ENCODE data around the gene SLC11A1. TPM values are rescaled to one million over a fixed set of nuclear protein-coding genes. Genes with fewer than 3 reads are reported as not detected.

Gene SLC11A1
- total and polyA plus RNA-seq, 2 of the 4 experiments (the other 2 are of a cell fraction): under 0.01 to 0.07 TPM

GRCh38 chr2:218406949-218407618 is 25.0 kb downstream of the SLC11A1 start:
- peak overlapping the region; percentile 79; the same call in 1 of the 2 replicates for H2AK5ac ChIP-seq (ENCODE audit: low read depth, low read length)
- peak overlapping the region; percentile 50 for H2BK120ac ChIP-seq (ENCODE audit: low read depth, low read length)
- peaks cover 4% of the 10 kb centered on the region; the same call in 1 of the 2 replicates for H3K9me1 ChIP-seq (ENCODE audit: insufficient read depth, low read length)
- H3K4ac ChIP-seq (ENCODE audit: low read depth, low read length): peak overlapping the region; percentile 87
- peak overlapping the region; percentile 78 for H3K4me2 ChIP-seq (ENCODE audit: low read depth, low read length)
- H3K18ac ChIP-seq (ENCODE audit: low read depth, low read length): peak overlapping the region; percentile 13; the same call in 1 of the 2 replicates
- H4K20me1 ChIP-seq (ENCODE audit: insufficient read depth, low read length): 0 out of 2 replicates have a peak, but pooled peaks cover 2% of the 10 kb centered on the region
- peaks cover 21% of the 10 kb centered on the region for H3K36me3 ChIP-seq (ENCODE audit: control insufficient read depth, insufficient read depth, low read length)
- peak overlapping the region; percentile 36; the same call in 1 of the 2 replicates for H3K4me3 ChIP-seq (ENCODE audit: insufficient read depth, low read depth, low read length)
- peak overlapping the region; percentile 19 for H2BK5ac ChIP-seq (ENCODE audit: low read depth, low read length, poor library complexity, severe bottlenecking)
- H3K23ac ChIP-seq (ENCODE audit: low read depth, low read length): peak overlapping the region; percentile 85
- H4K5ac ChIP-seq (ENCODE audit: low read depth, low read length): peak overlapping the region; percentile 72
- no peaks in the 10 kb centered on the region for H3K9me3 ChIP-seq (ENCODE audit: control insufficient read depth, insufficient read depth, low read length)
- H3K27ac ChIP-seq (ENCODE audit: insufficient read depth, low read length): peak overlapping the region; percentile 78
- DNase-seq (peak; percentile 37), ATAC-seq (ENCODE audit: low read depth) (peak; percentile 16)
- peak overlapping the region; percentile 78 for H4K91ac ChIP-seq (ENCODE audit: insufficient read depth, low read depth, low read length)
- no peaks in the 10 kb centered on the region for H3K27me3 ChIP-seq (ENCODE audit: control insufficient read depth, insufficient read depth, low read length)
- peaks cover 0 to 20% of the 10 kb centered on the region in 2 experiments; a peak in 2 of 4 replicates for H3K79me1 ChIP-seq (ENCODE audit: low read depth in 1 of 2, low read length in 2 of 2)
- ChIA-PET CTCF (no interaction called here), POLR2A (ENCODE audit: unreplicated experiment) (no interaction called here)
- WGBS, 2 experiments (ENCODE audit: extremely low coverage in 2 of 2, insufficient read length in 1 of 2): 28% methylated on average over 4 of the region's 13 CpGs; no CpG with 5 or more reads in 1 of the 2 experiments
- intact Hi-C loops (cut with micrococcal nuclease) (loop anchor here (1.0 kb wide), 3 partner anchors 59 to 241 kb away; partner anchors contain the start of genes CNOT9 and USP37), in situ Hi-C loops (cut with MboI; ENCODE audit: low sequenced_read_pairs) (loop anchor here (5.0 to 10.0 kb wide), 2 partner anchors 55 to 248 kb away; partner anchors contain the start of genes BCS1L and ZNF142), dilution Hi-C loops (cut with HindIII; ENCODE audit: low sequenced_read_pairs, unreplicated experiment) (no loop called here)
- peak overlapping the region; percentile 79 to 97 for H4K8ac ChIP-seq (ENCODE audit: low read depth in 2 of 2, low read length in 2 of 2)
- peak overlapping the region; percentile 34; the same call in 1 of the 3 replicates for H2BK15ac ChIP-seq (ENCODE audit: low read depth, low read length)
- no TSS peak for BruUV-seq (replicated peaks)
- peak overlapping the region; percentile 73 for H3K9ac ChIP-seq (ENCODE audit: low read depth, low read length)
- peak overlapping the region; percentile 70 for H3K14ac ChIP-seq (replicated peaks; ENCODE audit: low read depth, low read length)
- H2AFZ ChIP-seq (replicated peaks; ENCODE audit: low read length, poor library complexity): peak overlapping the region; percentile 96
- H2BK20ac ChIP-seq (ENCODE audit: low read depth, low read length): 0 out of 2 replicates have a peak overlapping the region, but pooled peaks have one; percentile 6
- peak overlapping the region; percentile 96 for H2AK9ac ChIP-seq (replicated peaks; ENCODE audit: low read depth, low read length, poor library complexity)
- peaks cover 17% of the 10 kb centered on the region for H3K4me1 ChIP-seq (ENCODE audit: control insufficient read depth, insufficient read depth, low read length)
- peak overlapping the region; percentile 36 for H3K56ac ChIP-seq (ENCODE audit: extremely low read depth, insufficient read depth, low read length)
- TF ChIP-seq MAFK (IDR thresholded peaks at IDR 0.05; ENCODE audit: low read depth, low read length) (no peak), POLR2A (IDR thresholded peaks at IDR 0.05; ENCODE audit: low read depth, low read length) (no peak; the same call in 1 of the 2 replicates), NFE2L2 (IDR thresholded peaks at IDR 0.05; ENCODE audit: low read depth, low read length) (no peak), BHLHE40 (IDR thresholded peaks at IDR 0.05; ENCODE audit: low read depth, low read length) (no peak), RFX5 (IDR thresholded peaks at IDR 0.05; ENCODE audit: low read depth, low read length) (no peak), MAZ (IDR thresholded peaks at IDR 0.05; ENCODE audit: borderline replicate concordance, low read depth, low read length) (no peak), RAD21 (IDR thresholded peaks at IDR 0.05; ENCODE audit: low read length) (no peak), RCOR1 (IDR thresholded peaks at IDR 0.05; ENCODE audit: insufficient replicate concordance, low read length) (no peak), ELK1 (IDR thresholded peaks at IDR 0.05; ENCODE audit: borderline replicate concordance, low read depth, low read length) (no peak), FOS (IDR thresholded peaks at IDR 0.05; ENCODE audit: low read depth, low read length) (no peak), CHD1 (IDR thresholded peaks at IDR 0.05; ENCODE audit: low read depth, low read length) (no peak), SMC3 (IDR thresholded peaks at IDR 0.05; ENCODE audit: low read depth, low read length) (no peak)
- TF ChIP-seq, protein P1, sequence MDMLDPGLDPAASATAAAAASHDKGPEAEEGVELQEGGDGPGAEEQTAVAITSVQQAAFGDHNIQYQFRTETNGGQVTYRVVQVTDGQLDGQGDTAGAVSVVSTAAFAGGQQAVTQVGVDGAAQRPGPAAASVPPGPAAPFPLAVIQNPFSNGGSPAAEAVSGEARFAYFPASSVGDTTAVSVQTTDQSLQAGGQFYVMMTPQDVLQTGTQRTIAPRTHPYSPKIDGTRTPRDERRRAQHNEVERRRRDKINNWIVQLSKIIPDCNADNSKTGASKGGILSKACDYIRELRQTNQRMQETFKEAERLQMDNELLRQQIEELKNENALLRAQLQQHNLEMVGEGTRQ (IDR thresholded peaks at IDR 0.05; ENCODE audit: low read depth, low read length): no peak
- TF ChIP-seq, protein P2, sequence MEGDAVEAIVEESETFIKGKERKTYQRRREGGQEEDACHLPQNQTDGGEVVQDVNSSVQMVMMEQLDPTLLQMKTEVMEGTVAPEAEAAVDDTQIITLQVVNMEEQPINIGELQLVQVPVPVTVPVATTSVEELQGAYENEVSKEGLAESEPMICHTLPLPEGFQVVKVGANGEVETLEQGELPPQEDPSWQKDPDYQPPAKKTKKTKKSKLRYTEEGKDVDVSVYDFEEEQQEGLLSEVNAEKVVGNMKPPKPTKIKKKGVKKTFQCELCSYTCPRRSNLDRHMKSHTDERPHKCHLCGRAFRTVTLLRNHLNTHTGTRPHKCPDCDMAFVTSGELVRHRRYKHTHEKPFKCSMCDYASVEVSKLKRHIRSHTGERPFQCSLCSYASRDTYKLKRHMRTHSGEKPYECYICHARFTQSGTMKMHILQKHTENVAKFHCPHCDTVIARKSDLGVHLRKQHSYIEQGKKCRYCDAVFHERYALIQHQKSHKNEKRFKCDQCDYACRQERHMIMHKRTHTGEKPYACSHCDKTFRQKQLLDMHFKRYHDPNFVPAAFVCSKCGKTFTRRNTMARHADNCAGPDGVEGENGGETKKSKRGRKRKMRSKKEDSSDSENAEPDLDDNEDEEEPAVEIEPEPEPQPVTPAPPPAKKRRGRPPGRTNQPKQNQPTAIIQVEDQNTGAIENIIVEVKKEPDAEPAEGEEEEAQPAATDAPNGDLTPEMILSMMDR (conservative IDR thresholded peaks at IDR 0.05; ENCODE audit: low read depth, low read length): no peak
